Measurements from ENCODE around the gene GPI.

DNA sequence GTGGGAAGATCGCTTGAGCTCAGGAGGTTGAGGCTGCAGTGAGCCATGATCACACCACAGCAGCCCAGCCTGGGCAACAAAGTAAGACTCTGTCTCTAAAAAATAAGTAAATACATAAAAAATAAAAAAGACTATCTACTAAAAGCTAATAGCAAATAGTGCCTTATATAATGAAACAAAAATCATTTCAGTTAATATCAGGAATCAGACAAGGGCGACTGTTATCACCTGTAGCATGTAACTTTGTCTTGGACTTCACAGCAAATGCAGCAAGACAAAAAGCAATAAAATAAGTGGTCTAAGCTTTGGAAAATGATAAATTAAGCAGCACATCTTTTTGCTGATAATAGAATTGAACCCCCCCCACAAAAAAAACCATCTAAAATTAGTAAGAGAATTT lies 21.2 kb upstream of the GPI start:
- TF ChIP-seq EP300 (IDR thresholded peaks at IDR 0.05; ENCODE audit: borderline replicate concordance in 1 of 2, low read depth in 1 of 2, low read length in 1 of 2) (no peak), CTCF (IDR thresholded peaks at IDR 0.05) (no peak), PBX3 (IDR thresholded peaks at IDR 0.05) (no peak), MXI1 (IDR thresholded peaks at IDR 0.05; ENCODE audit: low read depth, low read length) (no peak), RXRA (IDR thresholded peaks at IDR 0.05; ENCODE audit: borderline replicate concordance, low read depth) (no peak), CHD2 (IDR thresholded peaks at IDR 0.05; ENCODE audit: low read length, partially characterized antibody) (no peak), ZBTB33 (IDR thresholded peaks at IDR 0.05; ENCODE audit: borderline replicate concordance, low read depth) (no peak), EZH2phosphoT487 (IDR thresholded peaks at IDR 0.05; ENCODE audit: borderline replicate concordance, low read depth) (no peak), TAF1 (IDR thresholded peaks at IDR 0.05; ENCODE audit: borderline replicate concordance, low read depth, low read length) (no peak), POLR2AphosphoS5 (IDR thresholded peaks at IDR 0.05; ENCODE audit: low read depth, low read length) (no peak)
